Ovary (tissue), 3 donors: ENCODE results near the gene UNKL.

Experiments
- CTCF ChIP-seq, 3 donors: fragments of 450-650 bp in 2 of 3; fragments of 200-600 bp in 1 of 3; IDR thresholded peaks; one replicate each; pipeline versions ENCODE4 v1.5.1 to v1.8.0; 2016 to 2022; ENCODE audit warnings: antibody characterized with exemption in 3 of 3, mild to moderate bottlenecking in 1 of 3
- EP300 ChIP-seq: sonication (generic); formaldehyde crosslinking; IDR thresholded peaks from one replicate; pipeline ENCODE4 v1.6.1; 2017; ENCODE audit warnings: antibody characterized with exemption
- POLR2A ChIP-seq: fragments of 450-650 bp; IDR thresholded peaks from one replicate; pipeline ENCODE4 v1.6.1; 2017; ENCODE audit warnings: antibody characterized with exemption, mild to moderate bottlenecking, moderate library complexity
- donor health status: DM: no; HTN: no; CAD: no.

- TF ChIP-seq CTCF (IDR thresholded peaks at IDR 0.05) = no peak
- no peak for TF ChIP-seq POLR2A
- TF ChIP-seq EP300 = no peak
Measured at GRCh38 chr16:1449201-1449788, 34.8 kb upstream of the UNKL start.
